Astrocyte (in vitro differentiated cells and primary cell): ENCODE data around the gene COQ8A. TPM values are rescaled to one million over a fixed set of nuclear protein-coding genes. Genes with fewer than 3 reads are reported as not detected.

ENCODE experiments used
- DNase-seq: peaks from one replicate; pipeline ENCODE4 v3.0.0-alpha.2; 2010; ENCODE audit warnings: low read depth
- FAIRE-seq: peaks from 2 replicates; lab custom pipeline; 2011; peaks lifted over from hg19 to GRCh38; lab: Jason Lieb, UNC
- H2AFZ ChIP-seq: 2 replicates; pipeline ENCODE4 v1.6.0; 2012; ENCODE audit warnings: low read depth, low read length, inconsistent platforms
- H3K27ac ChIP-seq: 2 replicates; pipeline ENCODE4 v1.5.1; 2011; ENCODE audit warnings: low read depth, low read length, inconsistent platforms
- H3K27me3 ChIP-seq: 2 replicates; pipeline ENCODE4 v1.6.0; 2011; ENCODE audit warnings: low read length, inconsistent platforms; ENCODE audit not compliant: insufficient read depth
- H3K36me3 ChIP-seq: 2 replicates; pipeline ENCODE4 v1.5.1; 2011; ENCODE audit warnings: low read length, inconsistent platforms; ENCODE audit not compliant: insufficient read depth
- H3K4me1 ChIP-seq: 2 replicates; pipeline ENCODE4 v1.5.1; 2011; ENCODE audit warnings: low read length, inconsistent platforms; ENCODE audit not compliant: insufficient read depth
- H3K4me2 ChIP-seq: 2 replicates; pipeline ENCODE4 v1.6.0; 2012; ENCODE audit warnings: low read length, inconsistent platforms
- H3K4me3 ChIP-seq: 2 replicates; pipeline ENCODE4 v1.5.1; 2011; ENCODE audit warnings: low read depth, mild to moderate bottlenecking, low read length, inconsistent platforms; ENCODE audit not compliant: insufficient read depth
- H3K79me2 ChIP-seq: 2 replicates; pipeline ENCODE4 v1.6.0; 2012; ENCODE audit warnings: mild to moderate bottlenecking, low read length, inconsistent platforms; ENCODE audit not compliant: insufficient read depth
- H3K9ac ChIP-seq: 2 replicates; pipeline ENCODE4 v1.6.0; 2012; ENCODE audit warnings: mild to moderate bottlenecking, low read length, inconsistent platforms
- H3K9me3 ChIP-seq: 2 replicates; pipeline ENCODE4 v1.5.1; 2012; ENCODE audit warnings: low read depth, mild to moderate bottlenecking, low read length, inconsistent platforms; ENCODE audit not compliant: insufficient read depth
- H4K20me1 ChIP-seq: 2 replicates; pipeline ENCODE4 v1.6.0; 2012; ENCODE audit warnings: low read length, inconsistent platforms; ENCODE audit not compliant: insufficient read depth
- H3K27ac Mint-ChIP-seq: one replicate; pipeline ENCODE4 v1.8.0; 2021; ENCODE audit warnings: mild to moderate bottlenecking, mixed read lengths; ENCODE audit not compliant: unreplicated experiment
- H3K27me3 Mint-ChIP-seq: one replicate; pipeline ENCODE4 v1.8.0; 2021; ENCODE audit warnings: low read depth, mixed read lengths; ENCODE audit not compliant: unreplicated experiment
- H3K36me3 Mint-ChIP-seq: one replicate; pipeline ENCODE4 v1.8.0; 2021; ENCODE audit warnings: low read depth, mixed read lengths; ENCODE audit not compliant: unreplicated experiment
- H3K4me1 Mint-ChIP-seq: one replicate; pipeline ENCODE4 v1.8.0; 2021; ENCODE audit warnings: low read depth, mixed read lengths; ENCODE audit not compliant: unreplicated experiment
- H3K4me3 Mint-ChIP-seq: one replicate; pipeline ENCODE4 v1.8.0; 2021; ENCODE audit warnings: mild to moderate bottlenecking, moderate library complexity, mixed read lengths; ENCODE audit not compliant: unreplicated experiment
- H3K9me3 Mint-ChIP-seq: one replicate; pipeline ENCODE4 v1.8.0; 2021; ENCODE audit warnings: mild to moderate bottlenecking, mixed read lengths; ENCODE audit not compliant: unreplicated experiment
- EZH2 ChIP-seq: IDR thresholded peaks from 2 replicates; pipeline ENCODE4 v1.6.1; 2012; ENCODE audit warnings: mild to moderate bottlenecking, low read length, inconsistent platforms; ENCODE audit not compliant: insufficient read depth
- total RNA-seq: library from RNA; stranded (reverse); gene quantifications from 2 replicates; pipeline ENCODE4 v1.2.1, GENCODE V29; 2021
- TF ChIP-seq, protein P1 (sequence below): IDR thresholded peaks from 2 replicates; pipeline ENCODE4 v1.5.1; 2011; ENCODE audit warnings: low read depth, mild to moderate bottlenecking, inconsistent platforms, low read length, moderate library complexity; ENCODE audit not compliant: insufficient read depth

Gene COQ8A
- total RNA-seq, 1 donor from 2014 or later = 8.2 TPM

DNA sequence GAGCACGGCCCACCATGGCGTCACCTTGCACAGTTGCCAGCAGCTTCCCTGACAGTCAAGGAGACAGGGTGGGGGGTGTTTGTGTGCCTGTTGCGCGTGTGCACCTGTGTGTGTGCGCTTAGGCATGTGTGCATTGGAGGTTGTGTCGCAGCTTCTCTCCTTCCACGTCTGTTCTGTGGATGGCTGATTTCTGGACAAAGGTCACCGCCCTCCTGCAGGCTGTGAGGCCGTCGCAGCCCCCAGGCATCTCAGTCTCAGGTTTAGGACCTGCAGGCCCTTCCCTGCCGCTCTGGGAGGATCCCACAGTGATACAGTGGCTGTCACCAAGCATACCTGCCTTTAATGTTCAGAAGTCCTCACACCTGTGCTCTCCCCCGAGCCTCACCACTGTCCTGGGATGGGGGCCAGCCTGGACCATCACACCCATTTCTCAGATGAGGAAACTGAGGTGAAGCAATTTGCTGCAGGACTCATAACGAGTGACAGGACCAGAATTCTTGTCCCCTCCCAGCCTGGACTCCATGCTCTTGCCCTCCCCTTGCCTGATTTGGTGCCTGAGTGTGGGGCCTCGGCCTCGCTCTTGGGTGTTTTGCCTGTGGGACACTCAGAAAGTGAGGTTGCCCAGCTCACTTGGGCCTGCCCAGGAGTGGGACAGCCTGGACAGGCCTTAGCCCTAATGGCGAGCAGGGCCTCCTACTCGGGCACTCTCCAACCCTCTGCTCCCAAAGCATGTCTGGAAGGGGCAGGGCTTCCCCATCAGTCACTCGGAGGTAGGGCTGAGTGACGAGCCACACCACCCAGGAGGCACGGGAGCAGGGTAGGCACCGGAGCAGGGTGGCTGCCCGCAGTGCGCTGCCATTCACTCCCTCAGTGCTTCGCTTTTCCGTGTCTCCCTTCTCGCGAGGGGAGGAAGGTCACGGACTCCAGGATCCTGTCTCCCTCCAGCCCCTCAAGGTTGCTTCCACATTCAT, 22.6 kb downstream of the COQ8A start:
- peak overlapping the region; percentile 75 for H3K27ac Mint-ChIP-seq
- H4K20me1 ChIP-seq = no peaks in the 10 kb centered on the region
- TF ChIP-seq, protein P1, sequence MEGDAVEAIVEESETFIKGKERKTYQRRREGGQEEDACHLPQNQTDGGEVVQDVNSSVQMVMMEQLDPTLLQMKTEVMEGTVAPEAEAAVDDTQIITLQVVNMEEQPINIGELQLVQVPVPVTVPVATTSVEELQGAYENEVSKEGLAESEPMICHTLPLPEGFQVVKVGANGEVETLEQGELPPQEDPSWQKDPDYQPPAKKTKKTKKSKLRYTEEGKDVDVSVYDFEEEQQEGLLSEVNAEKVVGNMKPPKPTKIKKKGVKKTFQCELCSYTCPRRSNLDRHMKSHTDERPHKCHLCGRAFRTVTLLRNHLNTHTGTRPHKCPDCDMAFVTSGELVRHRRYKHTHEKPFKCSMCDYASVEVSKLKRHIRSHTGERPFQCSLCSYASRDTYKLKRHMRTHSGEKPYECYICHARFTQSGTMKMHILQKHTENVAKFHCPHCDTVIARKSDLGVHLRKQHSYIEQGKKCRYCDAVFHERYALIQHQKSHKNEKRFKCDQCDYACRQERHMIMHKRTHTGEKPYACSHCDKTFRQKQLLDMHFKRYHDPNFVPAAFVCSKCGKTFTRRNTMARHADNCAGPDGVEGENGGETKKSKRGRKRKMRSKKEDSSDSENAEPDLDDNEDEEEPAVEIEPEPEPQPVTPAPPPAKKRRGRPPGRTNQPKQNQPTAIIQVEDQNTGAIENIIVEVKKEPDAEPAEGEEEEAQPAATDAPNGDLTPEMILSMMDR = no peak
- TF ChIP-seq EZH2 = no peak

DNA sequence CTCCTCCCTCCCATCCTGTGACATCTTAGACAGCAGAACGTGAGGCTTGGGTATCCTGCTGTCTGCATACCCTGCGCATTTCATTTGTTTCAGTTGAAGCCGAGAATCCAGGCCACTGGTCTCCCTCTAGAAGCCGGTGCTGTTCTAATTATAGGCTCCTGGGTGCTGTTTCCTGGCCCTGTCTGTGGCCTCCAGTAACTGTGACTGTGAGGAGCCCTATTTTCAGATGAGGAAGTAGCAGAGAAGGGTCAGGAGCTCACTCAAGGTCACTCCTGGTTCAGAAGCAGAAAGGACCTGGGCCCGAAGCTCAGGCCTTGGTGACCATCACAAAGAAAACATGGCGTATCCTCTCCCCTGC, 24.0 kb downstream of the COQ8A start:
- Histone ChIP-seq H3K79me2 (no peaks in the 10 kb centered on the region), H3K9ac (no peak overlapping the region), H3K27ac (no peak overlapping the region), H2AFZ (no peak overlapping the region), H3K4me3 (no peak overlapping the region), H3K4me2 (no peak overlapping the region), H4K20me1 (no peaks in the 10 kb centered on the region), H3K4me1 (no peaks in the 10 kb centered on the region), H3K9me3 (no peaks in the 10 kb centered on the region), H3K36me3 (no peaks in the 10 kb centered on the region), H3K27me3 (no peaks in the 10 kb centered on the region)
- H3K27ac Mint-ChIP-seq = no peak overlapping the region
- H3K4me1 Mint-ChIP-seq = no peaks in the 10 kb centered on the region
- H3K27me3 Mint-ChIP-seq = no peaks in the 10 kb centered on the region
- DNase-seq = no peak
- H3K36me3 Mint-ChIP-seq = peaks cover 3% of the 10 kb centered on the region
- no peak overlapping the region for H3K4me3 Mint-ChIP-seq
- FAIRE-seq = no peak
- H3K9me3 Mint-ChIP-seq = peaks cover 3% of the 10 kb centered on the region
- TF ChIP-seq, protein P1 = no peak
- TF ChIP-seq EZH2 = no peak

More for the DNA sequence above, 22.6 kb downstream of the COQ8A start:
- Histone ChIP-seq H3K4me1 (no peaks in the 10 kb centered on the region), H3K36me3 (no peaks in the 10 kb centered on the region), H3K27ac (no peak overlapping the region), H3K4me2 (no peak overlapping the region), H3K9ac (no peak overlapping the region), H3K4me3 (no peak overlapping the region), H3K27me3 (no peaks in the 10 kb centered on the region), H3K9me3 (no peaks in the 10 kb centered on the region), H3K79me2 (no peaks in the 10 kb centered on the region), H2AFZ (no peak overlapping the region)
- peaks cover 7% of the 10 kb centered on the region for H3K36me3 Mint-ChIP-seq
- no peaks in the 10 kb centered on the region for H3K4me1 Mint-ChIP-seq
- H3K9me3 Mint-ChIP-seq = peaks cover 5% of the 10 kb centered on the region
- DNase-seq (no peak), FAIRE-seq (no peak)
- H3K4me3 Mint-ChIP-seq = no peak overlapping the region
- peaks cover 2% of the 10 kb centered on the region for H3K27me3 Mint-ChIP-seq
